CD4-positive, alpha-beta memory T cell (primary cell): Measurements from ENCODE around the gene STAT1. TPM values are rescaled to one million over a fixed set of nuclear protein-coding genes. Genes with fewer than 3 reads are reported as not detected.

Experiments used
- CTCF ChIA-PET: fragments of 350-600 bp; sonication (Branson Sonifier 250); formaldehyde crosslinking; loops from one replicate; lab custom pipeline; 2021; ENCODE audit warnings: inconsistent platforms; ENCODE audit not compliant: partially characterized antibody; lab: Charles Lee
- POLR2A ChIA-PET: fragments of 350-600 bp; sonication (Branson Sonifier 250); formaldehyde crosslinking; loops from one replicate; lab custom pipeline; 2021; ENCODE audit not compliant: partially characterized antibody; lab: Charles Lee
- DNase-seq, 5 donors: peaks; one replicate each; pipeline versions ENCODE4 v3.0.0 to v3.0.0-alpha.2; 2020 to 2022; ENCODE audit warnings: mixed read lengths in 1 of 5
- H3K27ac ChIP-seq: one replicate; pipeline ENCODE4 v1.7.0; 2013; ENCODE audit warnings: low read depth, low read length
- H3K27me3 ChIP-seq: 2 replicates; pipeline ENCODE4 v1.7.0; 2013; ENCODE audit warnings: mild to moderate bottlenecking, low read length, moderate library complexity; ENCODE audit not compliant: insufficient read depth
- H3K36me3 ChIP-seq: 2 replicates; pipeline ENCODE4 v1.7.0; 2013; ENCODE audit warnings: mild to moderate bottlenecking, low read length, moderate library complexity; ENCODE audit not compliant: insufficient read depth
- H3K4me1 ChIP-seq: 2 replicates; pipeline ENCODE4 v1.7.0; 2013; ENCODE audit warnings: mild to moderate bottlenecking, low read length, moderate library complexity; ENCODE audit not compliant: insufficient read depth
- H3K4me3 ChIP-seq, 2 donors: one replicate each; pipeline ENCODE4 v1.7.0; 2013; ENCODE audit warnings: low read length in 2 of 2, mild to moderate bottlenecking in 1 of 2
- H3K9me3 ChIP-seq, 2 donors: one replicate each; pipeline ENCODE4 v1.7.0; 2013; ENCODE audit warnings: low read length in 2 of 2, control low read depth in 1 of 2; ENCODE audit not compliant: control insufficient read depth in 1 of 2
- H3K27ac Mint-ChIP-seq, 7 donors: one replicate each; pipeline ENCODE4 v1.8.0; 2020 to 2021; ENCODE audit warnings: mixed read lengths in 7 of 7, mild to moderate bottlenecking in 6 of 7, inconsistent platforms in 3 of 7, moderate library complexity in 3 of 7
- H3K27me3 Mint-ChIP-seq, 2 donors: one replicate each; pipeline ENCODE4 v1.8.0; 2020 to 2021; ENCODE audit warnings: mixed read lengths in 2 of 2
- H3K36me3 Mint-ChIP-seq, 2 donors: one replicate each; pipeline ENCODE4 v1.8.0; 2020 to 2021; ENCODE audit warnings: mixed read lengths in 2 of 2, inconsistent platforms in 1 of 2, mild to moderate bottlenecking in 1 of 2
- H3K4me1 Mint-ChIP-seq, 4 donors: one replicate each; pipeline ENCODE4 v1.8.0; 2020 to 2021; ENCODE audit warnings: mixed read lengths in 4 of 4, mild to moderate bottlenecking in 1 of 4
- H3K4me3 Mint-ChIP-seq, 8 donors: one replicate each; pipeline ENCODE4 v1.8.0; 2020 to 2021; ENCODE audit warnings: mixed read lengths in 8 of 8, mild to moderate bottlenecking in 7 of 8, moderate library complexity in 6 of 8, inconsistent platforms in 3 of 8
- H3K9me3 Mint-ChIP-seq, 8 donors: one replicate each; pipeline ENCODE4 v1.8.0; 2020 to 2021; ENCODE audit warnings: mixed read lengths in 8 of 8, mild to moderate bottlenecking in 5 of 8, inconsistent platforms in 3 of 8, moderate library complexity in 1 of 8
- intact Hi-C: fragments of 100-400 bp; cut with micrococcal nuclease; formaldehyde crosslinking; loops from one replicate; pipeline ENCODE4 v1.15.1; 2023
- polyA plus RNA-seq, 2 donors: library from polyadenylated mRNA; unstranded; fragments of 300-500 nt; fragmentation: Illumina TruSeq; gene quantifications; one replicate each; pipeline ENCODE4 v1.2.3, GENCODE V29; 2021
- total RNA-seq, 2 experiments: library from RNA; stranded (reverse); gene quantifications; one replicate each; pipeline ENCODE4 v1.2.3, GENCODE V29; 2021

The STAT1 gene
- total and polyA plus RNA-seq, 4 experiments from 2014 or later: 130 to 230 (median 175) TPM

DNA sequence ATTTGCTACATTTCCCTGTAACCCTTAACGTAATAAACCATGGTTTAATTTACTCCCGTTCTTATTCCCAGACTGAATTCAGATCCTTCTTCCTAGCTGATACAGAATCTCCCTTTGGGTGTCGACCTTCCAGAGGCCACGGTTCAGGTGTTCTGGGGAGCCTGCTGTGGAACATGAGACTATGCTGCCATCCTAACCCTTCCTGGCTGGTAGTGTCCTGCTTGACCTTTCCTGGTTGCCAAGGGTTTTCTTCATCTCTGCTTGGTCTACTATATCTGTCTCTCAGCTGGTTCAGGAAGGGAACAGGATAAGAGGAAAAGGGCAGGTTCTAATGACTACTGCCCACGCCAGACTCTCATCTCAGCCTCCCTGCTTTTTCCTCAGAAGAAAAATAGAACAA lies 36.5 kb downstream of the STAT1 start:
- Histone ChIP-seq H3K4me1 (no peaks in the 10 kb centered on the region), H3K36me3 (peaks cover 97% of the 10 kb centered on the region), H3K27ac (no peak overlapping the region), H3K9me3 (no peaks in the 10 kb centered on the region), H3K4me3 (no peak overlapping the region), H3K27me3 (no peaks in the 10 kb centered on the region)
- ChIA-PET CTCF (interaction anchor here (1.3 to 2.0 kb wide), 3 partner anchors 10 to 126 kb away, joined by 3 to 8 read pairs (median 4); no protein-coding TSS in a partner anchor), POLR2A (no interaction called here)
- Mint-ChIP-seq H3K9me3 (peaks cover 0 to 4% (median 0%) of the 10 kb centered on the region in 8 donors), H3K27ac (peak overlapping the region in 6 of 7 donors; percentile 63 to 85 (median 70)), H3K36me3 (peaks cover 91 to 93% of the 10 kb centered on the region in 2 donors), H3K4me1 (peaks cover 15 to 24% (median 18%) of the 10 kb centered on the region in 4 donors), H3K4me3 (no peak overlapping the region), H3K27me3 (no peaks in the 10 kb centered on the region)
- DNase-seq: no peak
- intact Hi-C loops: no loop called here

DNA sequence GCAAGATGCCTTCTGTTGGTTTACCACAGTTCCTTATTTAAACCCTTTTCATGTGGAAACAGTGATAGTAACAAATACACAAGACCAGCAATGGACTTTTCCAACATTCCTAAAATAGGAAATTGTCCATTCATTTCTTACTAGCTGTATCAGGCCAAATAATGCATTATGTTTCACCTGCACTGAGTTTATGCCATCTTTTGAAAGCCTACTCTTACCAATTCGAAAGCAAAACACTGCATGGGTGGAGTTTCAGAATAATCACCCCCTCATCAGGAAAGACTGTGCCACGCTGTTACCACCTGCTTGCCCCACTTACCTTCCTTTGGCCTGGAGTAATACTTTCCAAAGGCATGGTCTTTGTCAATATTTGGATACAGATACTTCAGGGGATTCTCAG lies 37.5 kb downstream of the STAT1 start:
- no peaks in the 10 kb centered on the region for H3K27me3 ChIP-seq
- intact Hi-C loops: no loop called here
- H3K9me3 Mint-ChIP-seq: peaks cover 0 to 4% (median 0%) of the 10 kb centered on the region in 8 donors
- no peak overlapping the region for H3K4me3 ChIP-seq
- H3K27me3 Mint-ChIP-seq: no peaks in the 10 kb centered on the region
- peaks cover 12 to 19% (median 13%) of the 10 kb centered on the region in 4 donors for H3K4me1 Mint-ChIP-seq
- H3K4me1 ChIP-seq: no peaks in the 10 kb centered on the region
- peak overlapping the region in 6 of 7 donors; percentile 7 to 92 (median 54) for H3K27ac Mint-ChIP-seq
- H3K27ac ChIP-seq: no peak overlapping the region
- no peaks in the 10 kb centered on the region for H3K9me3 ChIP-seq
- peaks cover 95% of the 10 kb centered on the region for H3K36me3 ChIP-seq
- H3K4me3 Mint-ChIP-seq: no peak overlapping the region
- DNase-seq: no peak
- peaks cover 82 to 91% of the 10 kb centered on the region in 2 donors for H3K36me3 Mint-ChIP-seq
- ChIA-PET CTCF (interaction anchor here (1.1 to 2.0 kb wide), 2 partner anchors 11 kb away, joined by 3 to 4 read pairs; no protein-coding TSS in a partner anchor), POLR2A (interaction anchor here (1.5 kb wide), 1 partner anchor 26 kb away, joined by 3 read pairs; no protein-coding TSS in a partner anchor)

DNA sequence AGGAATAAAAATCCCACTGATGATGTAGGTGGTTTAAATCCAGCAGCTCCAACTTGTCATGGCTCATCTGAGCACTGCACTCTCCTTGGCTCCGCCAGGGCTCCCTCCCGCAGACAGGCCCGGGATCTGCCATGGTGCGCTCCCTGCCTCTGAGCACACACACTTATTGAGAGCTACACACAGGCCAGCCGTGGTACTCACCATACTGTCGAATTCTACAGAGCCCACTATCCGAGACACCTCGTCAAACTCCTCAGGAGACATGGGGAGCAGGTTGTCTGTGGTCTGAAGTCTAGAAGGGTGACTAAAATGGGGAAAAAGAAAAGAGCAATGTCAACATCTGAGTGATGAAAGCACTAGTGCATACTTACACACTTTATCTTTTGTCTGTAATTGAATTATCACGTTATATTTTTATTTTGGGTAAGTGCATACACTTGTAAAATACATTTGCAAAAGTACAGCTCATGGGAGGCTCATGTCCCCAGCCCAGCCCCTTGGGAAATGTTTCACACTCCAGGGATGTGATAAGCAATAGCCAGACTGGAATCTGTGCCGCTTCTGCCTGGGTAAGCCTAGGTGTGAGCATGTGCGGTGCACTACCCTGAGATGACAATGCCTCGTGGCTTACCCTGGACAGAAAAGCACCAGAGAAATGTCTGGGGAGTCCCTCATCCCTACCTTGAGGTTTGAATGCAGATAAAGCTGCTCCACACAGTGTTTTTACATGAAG lies 39.2 kb downstream of the STAT1 start:
- Histone ChIP-seq H3K27ac (no peak overlapping the region), H3K4me1 (no peaks in the 10 kb centered on the region), H3K9me3 (no peaks in the 10 kb centered on the region), H3K4me3 (no peak overlapping the region), H3K27me3 (no peaks in the 10 kb centered on the region), H3K36me3 (peaks cover 95% of the 10 kb centered on the region)
- ChIA-PET POLR2A (interaction anchor here (1.0 to 1.2 kb wide), 2 partner anchors 9 to 15 kb away, joined by 3 read pairs; no protein-coding TSS in a partner anchor), CTCF (no interaction called here)
- intact Hi-C loops: no loop called here
- H3K27ac Mint-ChIP-seq: peak overlapping the region in 3 of 7 donors; percentile 48 to 77 (median 74)
- H3K9me3 Mint-ChIP-seq: peaks cover 0 to under 1% (median 0%) of the 10 kb centered on the region in 8 donors
- H3K4me3 Mint-ChIP-seq: no peak overlapping the region
- H3K4me1 Mint-ChIP-seq: peaks cover 9 to 24% (median 14%) of the 10 kb centered on the region in 4 donors
- H3K36me3 Mint-ChIP-seq: peaks cover 82 to 91% of the 10 kb centered on the region in 2 donors
- no peaks in the 10 kb centered on the region for H3K27me3 Mint-ChIP-seq
- DNase-seq: no peak

DNA sequence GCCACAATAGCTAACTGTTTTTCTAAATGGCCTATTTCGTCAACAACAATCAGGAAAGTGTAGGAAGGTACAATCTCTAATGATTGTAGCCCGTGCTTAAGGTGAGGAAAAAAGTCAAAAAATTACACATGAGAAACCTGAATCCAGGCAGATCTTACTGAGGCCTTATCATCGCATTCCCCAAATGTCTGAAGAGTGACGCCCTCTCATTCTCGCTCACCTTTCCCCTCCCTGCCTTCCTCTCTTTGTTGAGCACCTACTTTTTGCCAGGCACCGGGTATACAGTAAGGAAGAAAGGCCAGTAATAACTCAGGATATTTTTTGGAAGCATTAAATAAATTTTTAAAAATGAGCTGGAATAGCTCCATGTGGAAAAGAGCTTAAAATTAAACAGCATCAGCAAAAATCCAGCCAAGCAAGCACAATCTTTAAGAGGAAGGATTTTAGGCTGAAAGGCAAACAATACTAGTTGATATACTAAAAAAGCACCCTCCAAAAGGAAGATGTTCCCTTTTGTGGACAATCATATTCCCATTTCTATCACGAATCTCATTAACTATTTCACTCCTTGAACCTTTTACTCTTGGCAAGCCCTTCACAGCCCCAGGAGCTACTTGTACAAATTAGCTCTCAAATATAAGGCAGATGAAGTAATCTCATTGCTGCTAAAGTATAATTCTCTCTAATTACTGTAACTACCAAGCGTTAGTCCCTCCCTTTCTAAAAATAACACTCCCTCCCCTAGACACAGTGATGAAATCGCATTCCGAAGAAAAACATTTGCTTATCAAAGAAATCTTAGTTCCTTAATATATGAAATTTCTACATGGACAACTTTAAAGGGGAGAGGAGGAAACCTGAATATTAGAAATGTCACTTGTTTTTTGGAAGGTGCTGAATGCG lies 40.0 kb downstream of the STAT1 start:
- no peaks in the 10 kb centered on the region for H3K9me3 ChIP-seq
- peaks cover 95% of the 10 kb centered on the region for H3K36me3 ChIP-seq
- intact Hi-C loops: no loop called here
- H3K4me1 ChIP-seq: no peaks in the 10 kb centered on the region
- ChIA-PET CTCF (no interaction called here), POLR2A (interaction anchor here (1.0 kb wide), 1 partner anchor 10 kb away, joined by 3 read pairs; no protein-coding TSS in a partner anchor)
- H3K27me3 ChIP-seq: no peaks in the 10 kb centered on the region
- no peak overlapping the region for H3K27ac ChIP-seq
- Mint-ChIP-seq H3K27ac (peak overlapping the region; percentile 6 to 78 (median 41)), H3K4me1 (peaks cover 12 to 27% (median 15%) of the 10 kb centered on the region in 4 donors), H3K4me3 (peak overlapping the region in 1 of 8 donors; percentile 15), H3K9me3 (no peaks in the 10 kb centered on the region), H3K36me3 (peaks cover 82 to 91% of the 10 kb centered on the region in 2 donors), H3K27me3 (no peaks in the 10 kb centered on the region)
- no peak for DNase-seq
- no peak overlapping the region for H3K4me3 ChIP-seq

DNA sequence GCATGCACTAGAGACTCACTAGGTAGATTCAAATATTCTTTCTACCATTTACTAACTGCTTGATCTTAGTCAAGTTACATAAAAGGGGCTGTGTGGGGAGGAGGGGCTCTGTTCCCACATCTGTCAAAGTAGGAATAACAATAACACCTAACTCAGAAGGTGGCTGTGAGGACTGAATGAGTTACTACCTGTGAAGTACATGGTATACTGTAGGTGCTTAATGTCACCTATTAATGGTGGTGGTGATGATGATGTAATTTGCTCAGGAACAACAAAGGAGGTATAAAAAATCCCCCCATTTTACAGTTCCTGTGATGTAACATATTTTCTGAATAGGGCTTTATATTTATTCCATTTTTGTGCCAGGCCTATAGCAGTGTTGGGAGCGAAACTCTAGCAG lies 40.7 kb downstream of the STAT1 start:
- H3K4me3 ChIP-seq: no peak overlapping the region
- Mint-ChIP-seq H3K4me3 (no peak overlapping the region), H3K27me3 (no peaks in the 10 kb centered on the region), H3K4me1 (peaks cover 11 to 21% (median 14%) of the 10 kb centered on the region in 4 donors), H3K27ac (peak overlapping the region in 4 of 7 donors; percentile 22 to 75 (median 36)), H3K36me3 (peaks cover 75 to 88% of the 10 kb centered on the region in 2 donors), H3K9me3 (no peaks in the 10 kb centered on the region)
- no peaks in the 10 kb centered on the region for H3K4me1 ChIP-seq
- POLR2A ChIA-PET: interaction anchor here (0.6 to 1.4 kb wide), 3 partner anchors 16 to 291 kb away, joined by 3 read pairs; no protein-coding TSS in a partner anchor
- H3K27ac ChIP-seq: no peak overlapping the region
- no peaks in the 10 kb centered on the region for H3K27me3 ChIP-seq
- DNase-seq: no peak
- H3K9me3 ChIP-seq: no peaks in the 10 kb centered on the region
- intact Hi-C loops: no loop called here
- CTCF ChIA-PET: no interaction called here
- H3K36me3 ChIP-seq: peaks cover 93% of the 10 kb centered on the region

DNA sequence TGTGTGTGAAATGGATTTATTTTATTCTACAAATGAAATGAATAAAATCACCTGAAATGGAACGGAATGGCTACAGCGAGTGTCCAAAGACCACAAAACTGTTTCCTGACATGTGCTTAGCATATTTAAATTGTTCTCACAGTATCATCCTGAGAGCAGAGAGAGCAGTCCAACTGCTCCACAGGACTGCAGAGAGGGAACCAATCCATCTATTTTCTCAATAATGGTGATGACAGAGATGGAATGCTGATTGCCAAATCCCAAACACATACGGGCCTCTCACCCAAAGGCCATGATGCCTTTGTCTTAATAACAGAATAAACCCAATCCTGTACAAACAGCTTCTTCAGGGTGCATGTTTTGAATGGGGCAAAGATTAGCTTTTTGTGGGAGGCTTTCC lies 41.1 kb downstream of the STAT1 start:
- Histone ChIP-seq H3K27me3 (no peaks in the 10 kb centered on the region), H3K36me3 (peaks cover 93% of the 10 kb centered on the region), H3K4me3 (no peak overlapping the region), H3K27ac (no peak overlapping the region), H3K9me3 (no peaks in the 10 kb centered on the region), H3K4me1 (no peaks in the 10 kb centered on the region)
- H3K27me3 Mint-ChIP-seq: no peaks in the 10 kb centered on the region
- no peak for DNase-seq
- CTCF ChIA-PET: no interaction called here
- H3K27ac Mint-ChIP-seq: peak overlapping the region in 4 of 7 donors; percentile 29 to 75 (median 44)
- peaks cover 75 to 88% of the 10 kb centered on the region in 2 donors for H3K36me3 Mint-ChIP-seq
- peaks cover 15 to 21% (median 18%) of the 10 kb centered on the region in 4 donors for H3K4me1 Mint-ChIP-seq
- no peak overlapping the region for H3K4me3 Mint-ChIP-seq
- POLR2A ChIA-PET: interaction anchor here (0.6 to 1.4 kb wide), 3 partner anchors 16 to 292 kb away, joined by 3 read pairs; no protein-coding TSS in a partner anchor
- intact Hi-C loops: no loop called here
- no peaks in the 10 kb centered on the region for H3K9me3 Mint-ChIP-seq
